ENCODE data around the gene PARD3B. TPM values are rescaled to one million over a fixed set of nuclear protein-coding genes. Genes with fewer than 3 reads are reported as not detected.

PARD3B gene
- total and polyA plus RNA-seq, 2 of the 13 experiments (the other 11 are each of a cell fraction or from before 2014, with no cell fraction given), result 0.71 to 2.3 TPM

GRCh38 chr2:205119136-205119535 is 573.9 kb downstream of the PARD3B start:
- DNase-seq (ENCODE audit: low spot score) (no peak), ATAC-seq (no peak), FAIRE-seq (no peak)
- in situ Hi-C loops (cut with HindIII; ENCODE audit: extremely low pct_ligation_motif_present, low pct_unique_long_range_greater_than_20kb) (no loop called here), intact Hi-C loops (cut with micrococcal nuclease; ENCODE audit: unreplicated experiment) (no loop called here)
- WGBS (ENCODE audit: low lambda C conversion rate), result 53% methylated on average over 9 of the region's 9 CpGs
- H3K4me3 ChIP-seq (replicated peaks in 1 of 3; ENCODE audit: insufficient read depth in 1 of 3, low read depth in 2 of 3, low read length in 3 of 3), result no peak overlapping the region
- H4K20me1 ChIP-seq (ENCODE audit: insufficient read depth, low read length), result no peaks in the 10 kb centered on the region
- no peak overlapping the region for H2AFZ ChIP-seq (ENCODE audit: low read length)
- no peak overlapping the region for H3K27ac ChIP-seq (ENCODE audit: extremely low read length, insufficient read depth, low read length)
- H3K9me3 ChIP-seq (ENCODE audit: low read length), result no peaks in the 10 kb centered on the region
- POLR2A ChIA-PET, result no interaction called here
- no peaks in the 10 kb centered on the region for H3K79me2 ChIP-seq (ENCODE audit: insufficient read depth, low read length)
- no peaks in the 10 kb centered on the region for H3K27me3 ChIP-seq (ENCODE audit: control insufficient read depth in 1 of 2, insufficient read depth in 2 of 2, low read length in 2 of 2)
- no peak overlapping the region for H3K9ac ChIP-seq (ENCODE audit: insufficient read depth, low read depth, low read length)
- no peak overlapping the region for H3K4me2 ChIP-seq (ENCODE audit: low read depth, low read length)
- CTCF ChIA-PET (ENCODE audit: low intra/inter-chr PET ratio, low total read pairs), result no interaction called here
- H3K36me3 ChIP-seq (replicated peaks in 1 of 2; ENCODE audit: control insufficient read depth in 1 of 2, insufficient read depth in 2 of 2, low read length in 2 of 2), result no peaks in the 10 kb centered on the region
- BruUV-seq (replicated peaks), result no TSS peak
- TF ChIP-seq KLF15 (CRISPR knock-in tag; IDR thresholded peaks at IDR 0.05; ENCODE audit: borderline replicate concordance) (no peak), TBL1XR1 (IDR thresholded peaks at IDR 0.05; ENCODE audit: borderline replicate concordance, low read length, partially characterized antibody) (no peak), ZNF496 (CRISPR knock-in tag; IDR thresholded peaks at IDR 0.05; ENCODE audit: insufficient replicate concordance) (no peak), RFX1 (IDR thresholded peaks at IDR 0.05) (no peak), ZNF17 (CRISPR knock-in tag; IDR thresholded peaks at IDR 0.05) (no peak), RFXAP (CRISPR knock-in tag; IDR thresholded peaks at IDR 0.05; ENCODE audit: borderline replicate concordance) (no peak), SALL2 (CRISPR knock-in tag; IDR thresholded peaks at IDR 0.05) (no peak), ZNF260 (CRISPR knock-in tag; IDR thresholded peaks at IDR 0.05; ENCODE audit: borderline replicate concordance, low read depth) (no peak), BHLHE40 (IDR thresholded peaks at IDR 0.05; ENCODE audit: low read length) (no peak), ASH2L (IDR thresholded peaks at IDR 0.05; ENCODE audit: insufficient read length, low read depth, low read length) (no peak), ZNF101 (CRISPR knock-in tag; IDR thresholded peaks at IDR 0.05; ENCODE audit: borderline replicate concordance, low read depth) (no peak), ZNF781 (CRISPR knock-in tag; IDR thresholded peaks at IDR 0.05; ENCODE audit: borderline replicate concordance, not compliant biosample characterization) (no peak), HDAC6 (IDR thresholded peaks at IDR 0.05; ENCODE audit: low read depth, low read length) (no peak), ZNF792 (CRISPR knock-in tag; IDR thresholded peaks at IDR 0.05) (no peak), MZF1 (CRISPR knock-in tag; IDR thresholded peaks at IDR 0.05; ENCODE audit: borderline replicate concordance) (no peak)
- H3K4me1 ChIP-seq (ENCODE audit: insufficient read depth, low read length), result no peaks in the 10 kb centered on the region

Measured in HepG2 (cell line).